AG10803 (cell line): ENCODE data around the gene WDFY4.

Experiments used
- DNase-seq: peaks from one replicate; pipeline ENCODE4 v3.0.0; 2010; ENCODE audit warnings: low read depth
- H3K4me3 ChIP-seq: 2 replicates; pipeline ENCODE4 v1.5.1; 2011; ENCODE audit warnings: mild to moderate bottlenecking, low read length, control low read depth
- TF ChIP-seq, protein P1 (sequence below): conservative IDR thresholded peaks from 2 replicates; pipeline ENCODE4 v1.5.1; 2011; ENCODE audit warnings: mild to moderate bottlenecking, low read length, control low read depth, inconsistent platforms

The WDFY4 gene

DNA sequence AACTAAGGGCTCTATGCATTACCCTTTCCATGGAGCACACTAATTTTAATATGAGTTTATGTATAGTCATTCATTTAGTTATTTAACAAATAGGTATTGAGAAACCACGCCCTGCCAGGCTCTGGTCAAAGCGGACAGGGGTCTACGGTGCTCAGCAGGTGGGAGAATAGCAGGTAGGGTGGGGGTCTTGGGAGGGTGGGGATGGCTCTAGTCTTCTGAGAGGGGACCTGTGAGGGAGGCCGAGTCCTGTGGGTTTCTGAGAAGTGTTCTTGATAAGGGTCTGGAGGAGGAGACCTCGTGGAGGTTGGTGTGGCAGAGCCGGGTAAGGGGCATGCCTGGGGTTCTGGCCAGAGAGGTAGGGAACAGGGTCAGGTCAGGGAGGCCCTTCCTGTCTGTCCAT is 1.1 kb downstream of the WDFY4 start:
- DNase-seq: no peak
- TF ChIP-seq, protein P1, sequence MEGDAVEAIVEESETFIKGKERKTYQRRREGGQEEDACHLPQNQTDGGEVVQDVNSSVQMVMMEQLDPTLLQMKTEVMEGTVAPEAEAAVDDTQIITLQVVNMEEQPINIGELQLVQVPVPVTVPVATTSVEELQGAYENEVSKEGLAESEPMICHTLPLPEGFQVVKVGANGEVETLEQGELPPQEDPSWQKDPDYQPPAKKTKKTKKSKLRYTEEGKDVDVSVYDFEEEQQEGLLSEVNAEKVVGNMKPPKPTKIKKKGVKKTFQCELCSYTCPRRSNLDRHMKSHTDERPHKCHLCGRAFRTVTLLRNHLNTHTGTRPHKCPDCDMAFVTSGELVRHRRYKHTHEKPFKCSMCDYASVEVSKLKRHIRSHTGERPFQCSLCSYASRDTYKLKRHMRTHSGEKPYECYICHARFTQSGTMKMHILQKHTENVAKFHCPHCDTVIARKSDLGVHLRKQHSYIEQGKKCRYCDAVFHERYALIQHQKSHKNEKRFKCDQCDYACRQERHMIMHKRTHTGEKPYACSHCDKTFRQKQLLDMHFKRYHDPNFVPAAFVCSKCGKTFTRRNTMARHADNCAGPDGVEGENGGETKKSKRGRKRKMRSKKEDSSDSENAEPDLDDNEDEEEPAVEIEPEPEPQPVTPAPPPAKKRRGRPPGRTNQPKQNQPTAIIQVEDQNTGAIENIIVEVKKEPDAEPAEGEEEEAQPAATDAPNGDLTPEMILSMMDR: no peak
- H3K4me3 ChIP-seq: no peak overlapping the region

GRCh38 chr10:48690791-48691660 is 6.4 kb downstream of the WDFY4 start:
- DNase-seq: no peak
- TF ChIP-seq, protein P1: no peak
- no peak overlapping the region for H3K4me3 ChIP-seq

DNA sequence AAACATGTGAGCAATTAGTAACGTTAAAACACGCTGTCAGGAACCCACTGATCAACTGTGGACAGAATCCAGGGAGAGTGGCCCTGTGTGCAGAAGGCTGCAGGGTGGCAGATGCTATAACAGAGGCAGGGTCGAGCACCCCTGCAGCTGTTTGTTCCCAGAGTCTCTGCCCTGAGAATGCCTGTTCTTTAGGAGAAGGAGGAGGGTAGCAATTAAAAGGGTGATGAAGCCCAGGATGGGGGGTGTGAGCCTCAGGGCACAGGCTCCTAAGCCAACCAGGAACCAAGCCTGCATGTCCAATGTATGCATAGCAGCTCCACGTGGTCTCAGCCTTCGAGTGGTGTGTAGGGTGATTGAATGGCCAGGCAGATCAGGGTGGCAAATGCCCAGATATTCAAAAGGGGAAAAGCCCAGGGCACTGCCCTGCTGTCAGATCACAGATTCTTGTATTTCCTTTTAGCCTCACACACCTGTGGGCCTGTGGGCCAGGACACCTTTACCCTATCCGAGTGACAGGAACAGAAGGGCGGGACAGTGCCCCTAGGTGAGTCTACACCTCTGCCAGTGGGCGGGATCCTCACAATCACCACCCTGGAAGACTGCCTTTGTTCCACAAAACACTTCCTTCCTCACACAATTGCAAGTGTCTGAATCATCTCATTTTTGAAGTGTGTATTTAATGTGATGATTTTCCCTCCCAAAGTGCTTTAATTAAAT is 7.3 kb downstream of the WDFY4 start:
- TF ChIP-seq, protein P1: no peak
- no peak overlapping the region for H3K4me3 ChIP-seq
- no peak for DNase-seq

- no peak for DNase-seq
- TF ChIP-seq, protein P1: no peak
- H3K4me3 ChIP-seq: no peak overlapping the region
Measured at GRCh38 chr10:48692748-48693147, 8.1 kb downstream of the WDFY4 start.

DNA sequence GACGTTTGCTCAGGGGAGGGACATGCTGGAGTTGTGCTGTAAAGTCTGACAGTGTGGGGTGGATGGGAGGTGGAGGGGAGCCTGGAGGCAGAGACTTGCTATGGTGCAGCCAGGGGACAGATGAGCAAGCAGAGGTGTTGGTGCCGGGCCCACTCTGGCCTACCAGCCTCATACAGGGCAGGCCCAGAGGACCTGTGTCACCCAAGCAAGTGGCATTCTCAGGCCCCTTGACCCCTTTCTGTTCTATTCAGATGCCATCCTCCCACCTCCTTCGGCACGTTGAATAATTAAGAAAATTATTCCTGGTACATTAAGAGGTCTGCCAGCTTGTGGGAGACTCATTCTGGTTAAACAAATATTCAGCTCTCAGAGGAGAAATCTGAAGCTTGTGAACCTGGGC is 8.5 kb downstream of the WDFY4 start:
- DNase-seq: no peak
- TF ChIP-seq, protein P1: no peak
- H3K4me3 ChIP-seq: no peak overlapping the region

DNA sequence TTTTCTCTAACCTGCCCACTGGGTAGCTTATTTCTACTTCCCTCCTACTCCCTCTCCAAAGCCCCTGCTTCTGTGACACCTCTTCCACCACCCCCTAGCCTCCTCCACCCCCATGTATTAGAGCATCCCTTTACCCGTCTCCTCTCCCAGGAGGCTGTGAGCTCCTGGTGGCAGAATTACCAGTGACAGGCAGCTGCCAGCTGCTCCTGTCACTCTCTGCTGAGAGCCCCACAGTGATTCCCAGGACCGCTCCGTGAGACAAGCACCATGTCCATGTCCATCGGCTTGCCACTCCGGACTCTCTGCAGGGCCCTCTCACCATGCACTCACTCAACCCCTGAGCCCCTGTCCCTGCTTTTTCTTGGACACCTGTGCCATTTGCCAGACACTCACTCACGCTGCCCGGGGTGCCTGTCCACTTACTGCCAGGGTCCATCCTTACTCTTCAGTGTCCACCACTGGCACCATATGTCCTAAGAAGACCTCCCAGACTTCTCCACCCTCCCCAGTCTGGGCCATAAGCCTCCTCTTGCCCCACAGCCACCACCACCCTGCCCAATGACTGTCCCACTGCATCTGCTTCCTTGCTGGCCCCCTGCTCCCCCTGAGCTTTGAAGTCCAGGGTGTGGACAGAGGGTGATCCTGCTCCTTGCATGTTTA is 9.8 kb downstream of the WDFY4 start:
- TF ChIP-seq, protein P1: no peak
- no peak overlapping the region for H3K4me3 ChIP-seq
- DNase-seq: no peak
